BJ (cell line): ENCODE results near the gene SLC23A2. TPM values are rescaled to one million over a fixed set of nuclear protein-coding genes. Genes with fewer than 3 reads are reported as not detected.

ENCODE experiments used
- CTCF ChIA-PET: fragments of 350-600 bp; formaldehyde crosslinking; extraction: SDS; loops from one replicate; lab custom pipeline; 2021; ENCODE audit warnings: antibody characterized with exemption, inconsistent platforms; lab: Yijun Ruan, JAX
- POLR2A ChIA-PET: fragments of 300-600 bp; sonication (Branson Sonifier 250); formaldehyde crosslinking; extraction: SDS; loops from one replicate; lab custom pipeline; 2021; ENCODE audit warnings: antibody characterized with exemption; lab: Charles Lee
- DNase-seq: peaks from one replicate; pipeline ENCODE4 v3.0.0-alpha.2; 2011; ENCODE audit warnings: low read depth
- H3K27me3 ChIP-seq: 2 replicates; pipeline ENCODE4 v1.6.0; 2011; ENCODE audit warnings: low read length; ENCODE audit not compliant: control insufficient read depth, insufficient read depth
- H3K36me3 ChIP-seq: 2 replicates; pipeline ENCODE4 v1.5.1; 2011; ENCODE audit warnings: low read length; ENCODE audit not compliant: control insufficient read depth, insufficient read depth
- H3K4me3 ChIP-seq: 2 replicates; pipeline ENCODE4 v1.5.1; 2011; ENCODE audit warnings: low read depth, mild to moderate bottlenecking, control low read depth, low read length
- CTCF ChIP-seq: IDR thresholded peaks from 2 replicates; pipeline ENCODE4 v1.5.1; 2011; ENCODE audit warnings: low read depth, mild to moderate bottlenecking, control low read depth, inconsistent platforms, low read length, moderate library complexity; ENCODE audit not compliant: insufficient read depth
- polyA plus RNA-seq: library from polyadenylated mRNA; depleted of rRNA; stranded (reverse); fragments of >200 nt; gene quantifications from 2 replicates; pipeline ENCODE4 v1.2.3, GENCODE V29; 2011

SLC23A2 gene
- polyA plus RNA-seq, 1 experiment, result 11.2 TPM

DNA sequence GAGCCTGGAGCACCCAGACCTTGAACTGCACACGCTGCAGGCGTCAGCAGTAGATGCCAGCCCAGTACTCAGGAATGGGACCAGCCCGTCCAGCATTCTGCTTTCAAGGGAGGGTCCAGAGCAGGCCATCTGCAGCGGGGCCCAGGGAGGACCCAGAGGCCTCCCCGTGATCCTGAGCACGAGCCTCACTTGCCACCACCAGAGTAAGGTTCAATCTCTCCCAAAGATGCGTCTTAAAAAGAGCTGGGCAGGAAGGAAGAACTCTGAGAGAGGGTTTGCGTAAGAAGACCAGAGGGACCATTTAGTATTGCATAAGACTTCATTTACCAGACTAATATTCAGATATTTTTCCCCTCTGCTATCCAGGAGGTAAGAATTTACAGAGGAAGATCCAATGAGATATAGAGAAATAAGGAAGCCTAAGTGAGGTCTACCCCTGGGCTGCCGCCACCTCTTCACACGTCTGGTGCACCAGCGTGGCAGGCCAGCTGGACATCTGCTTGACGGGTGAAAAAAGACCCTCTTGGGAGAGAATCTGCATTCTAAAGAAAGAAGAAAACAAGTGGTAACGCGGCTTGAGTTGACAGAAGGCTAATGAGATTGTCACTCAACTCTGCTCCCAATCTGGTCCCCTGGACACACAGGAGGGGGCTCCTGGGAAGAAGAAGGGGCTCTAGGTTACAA, 172.3 kb downstream of the SLC23A2 start:
- CTCF ChIA-PET, result interaction anchor here (1.4 kb wide), 1 partner anchor 8 kb away, joined by 4 read pairs; no protein-coding TSS in a partner anchor
- H3K36me3 ChIP-seq, result no peaks in the 10 kb centered on the region
- POLR2A ChIA-PET, result no interaction called here
- no peak for TF ChIP-seq CTCF
- no peaks in the 10 kb centered on the region for H3K27me3 ChIP-seq
- DNase-seq, result no peak
- H3K4me3 ChIP-seq, result no peak overlapping the region

DNA sequence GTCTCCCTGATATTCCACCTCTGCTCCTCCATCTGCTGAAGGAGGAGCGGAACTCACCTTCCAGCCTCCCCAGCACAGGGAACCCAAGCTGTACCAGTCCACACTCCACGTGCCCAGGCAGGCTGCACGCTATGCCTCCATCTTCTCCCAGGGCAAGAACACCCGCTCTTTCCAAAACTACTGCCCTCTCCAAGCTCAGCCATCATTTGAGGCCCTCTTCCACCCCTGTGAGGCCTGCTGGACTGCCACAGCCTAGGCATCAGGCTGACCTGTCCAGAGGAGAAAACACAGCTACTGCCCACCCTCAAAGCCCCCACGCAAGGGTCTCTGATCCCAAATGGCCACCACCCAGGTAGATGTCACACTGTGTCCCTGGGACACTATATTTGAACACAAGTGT, 179.7 kb downstream of the SLC23A2 start:
- CTCF ChIA-PET, result interaction anchor here (0.9 kb wide), 1 partner anchor 11 kb away, joined by 4 read pairs; no protein-coding TSS in a partner anchor
- POLR2A ChIA-PET, result no interaction called here
- Histone ChIP-seq H3K27me3 (peaks cover 6% of the 10 kb centered on the region), H3K36me3 (no peaks in the 10 kb centered on the region), H3K4me3 (no peak overlapping the region)
- no peak for TF ChIP-seq CTCF
- DNase-seq, result no peak

DNA sequence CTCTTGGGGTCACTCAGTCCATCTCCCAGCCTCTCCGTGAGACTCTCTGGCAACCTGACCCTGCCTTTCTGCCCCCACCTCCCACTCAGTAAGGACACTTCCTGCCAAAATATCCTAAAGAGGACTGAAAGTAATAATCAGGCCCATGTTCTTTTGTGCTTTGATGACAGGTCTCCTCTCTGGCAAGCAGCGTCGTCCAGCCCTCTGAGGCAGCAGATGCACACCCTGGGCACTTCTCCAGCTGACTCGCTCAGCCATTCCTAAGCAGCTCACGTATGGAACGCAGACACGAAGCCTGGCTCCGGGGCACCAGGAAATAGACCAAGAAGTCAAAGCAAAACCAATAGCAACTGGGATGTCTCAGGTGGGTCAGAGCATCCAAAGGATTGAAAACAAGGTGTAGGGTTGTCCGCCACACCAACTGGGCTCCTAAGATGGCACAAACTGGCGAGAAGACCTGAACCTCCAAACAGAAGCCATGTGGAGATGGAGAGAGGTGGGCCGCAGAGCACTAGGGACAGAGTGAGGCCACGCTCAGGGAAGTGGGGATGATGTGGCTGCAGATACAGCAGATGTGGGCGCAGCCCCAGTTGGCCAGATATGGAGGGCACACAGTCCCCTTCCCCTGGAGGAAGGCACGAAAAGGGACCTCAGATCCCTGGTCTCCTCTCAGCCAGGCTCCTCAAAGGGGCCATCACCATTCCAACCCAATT, 180.3 kb downstream of the SLC23A2 start:
- DNase-seq, result peak; percentile 41
- ChIA-PET POLR2A (no interaction called here), CTCF (interaction anchor here (0.9 to 1.1 kb wide), 4 partner anchors 9 to 101 kb away, joined by 3 to 4 read pairs (median 4); no protein-coding TSS in a partner anchor)
- no peak for TF ChIP-seq CTCF
- peaks cover 6% of the 10 kb centered on the region for H3K27me3 ChIP-seq
- no peak overlapping the region for H3K4me3 ChIP-seq
- H3K36me3 ChIP-seq, result no peaks in the 10 kb centered on the region

DNA sequence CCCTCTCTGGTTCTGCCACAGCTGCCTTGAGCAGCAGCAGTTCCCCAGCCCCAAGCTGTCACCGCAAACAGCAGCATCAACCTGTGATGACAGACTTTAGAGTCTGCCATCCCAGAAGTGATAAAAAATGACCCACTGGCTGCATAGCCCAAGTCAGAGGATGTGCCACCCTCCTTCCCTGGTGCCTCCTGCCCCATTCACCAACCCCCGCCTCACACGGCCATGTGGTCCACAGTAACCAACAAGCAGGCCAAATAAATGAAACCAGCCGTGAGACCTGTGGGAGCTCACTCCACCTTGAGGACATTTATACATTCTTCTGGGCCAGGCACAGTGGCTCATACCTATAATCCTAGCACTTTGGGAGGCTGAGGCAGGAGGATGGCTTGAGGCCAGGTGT, 181.4 kb downstream of the SLC23A2 start:
- DNase-seq, result no peak
- Histone ChIP-seq H3K36me3 (no peaks in the 10 kb centered on the region), H3K27me3 (peaks cover 6% of the 10 kb centered on the region), H3K4me3 (no peak overlapping the region)
- TF ChIP-seq CTCF, result no peak
- CTCF ChIA-PET, result interaction anchor here (0.9 to 1.1 kb wide), 2 partner anchors 10 to 100 kb away, joined by 3 to 4 read pairs; no protein-coding TSS in a partner anchor
- POLR2A ChIA-PET, result interaction anchor here (0.6 kb wide), 1 partner anchor 135 kb away, joined by 7 read pairs; no protein-coding TSS in a partner anchor

DNA sequence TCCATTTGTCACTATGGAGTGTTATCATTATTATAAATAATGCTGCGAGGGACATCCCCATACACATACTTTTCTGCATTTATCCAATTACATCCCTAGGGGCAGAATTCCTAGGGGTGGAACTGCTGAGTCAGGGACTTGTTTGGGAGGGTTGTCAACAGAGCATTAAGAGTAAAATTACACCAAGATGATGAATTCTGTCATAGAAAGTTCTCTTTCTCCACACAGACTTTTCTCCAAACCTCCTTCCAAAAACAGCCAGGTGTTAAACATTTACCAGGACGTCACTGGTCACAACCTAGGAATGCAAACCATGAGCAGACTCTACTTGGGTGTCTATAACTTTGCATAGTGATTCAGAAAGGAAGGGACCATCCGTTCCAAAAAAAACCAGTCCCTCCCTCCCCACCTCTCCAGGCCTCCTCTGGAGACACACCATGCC, 184.1 kb downstream of the SLC23A2 start:
- 0 out of 2 replicates have a peak, but pooled peaks have one; percentile 16 for TF ChIP-seq CTCF
- Histone ChIP-seq H3K27me3 (peaks cover 2% of the 10 kb centered on the region), H3K4me3 (no peak overlapping the region), H3K36me3 (no peaks in the 10 kb centered on the region)
- CTCF ChIA-PET, result interaction anchor here (2.0 kb wide), 1 partner anchor 10 kb away, joined by 7 read pairs; no protein-coding TSS in a partner anchor
- no peak for DNase-seq
- POLR2A ChIA-PET, result no interaction called here
